CD14-positive monocyte (primary cell): Measurements from ENCODE around the gene KIF26A. TPM values are rescaled to one million over a fixed set of nuclear protein-coding genes. Genes with fewer than 3 reads are reported as not detected.

ENCODE experiments used
- DNase-seq, 3 donors: peaks; one replicate each; pipeline ENCODE4 v3.0.0-alpha.2; 2011 to 2022
- H2AFZ ChIP-seq: 2 replicates; pipeline ENCODE4 v1.6.0; 2012; ENCODE audit warnings: mild to moderate bottlenecking, low read depth, low read length, inconsistent platforms; ENCODE audit not compliant: insufficient read depth, poor library complexity, severe bottlenecking
- H3K27ac ChIP-seq, 2 donors: 1 replicate in 1 of 2; 2 replicates in 1 of 2; pipeline ENCODE4 v1.5.1; 2012 to 2013; ENCODE audit warnings: low read length in 2 of 2, control low read depth in 1 of 2, inconsistent platforms in 1 of 2, low read depth in 1 of 2, mild to moderate bottlenecking in 1 of 2
- H3K27me3 ChIP-seq, 2 donors: one replicate each; pipeline versions ENCODE4 v1.6.0 to v1.6.1; 2011 to 2013; ENCODE audit warnings: low read length in 2 of 2; ENCODE audit not compliant: control insufficient read depth in 2 of 2, insufficient read depth in 2 of 2
- H3K36me3 ChIP-seq, 2 donors: replicated peaks in 1 of 2; 1 replicate in 1 of 2; 2 replicates in 1 of 2; pipeline versions ENCODE4 v1.5.1 to v1.6.1; 2012 to 2013; ENCODE audit warnings: low read length in 2 of 2, control low read depth in 1 of 2, inconsistent platforms in 1 of 2, mild to moderate bottlenecking in 1 of 2; ENCODE audit not compliant: insufficient read depth in 2 of 2, control insufficient read depth in 1 of 2
- H3K4me1 ChIP-seq, 2 donors: 1 replicate in 1 of 2; 2 replicates in 1 of 2; pipeline versions ENCODE4 v1.5.1 to v1.6.1; 2012 to 2013; ENCODE audit warnings: low read length in 2 of 2, control low read depth in 1 of 2, inconsistent platforms in 1 of 2, mild to moderate bottlenecking in 1 of 2, moderate library complexity in 1 of 2; ENCODE audit not compliant: insufficient read depth in 2 of 2, control insufficient read depth in 1 of 2
- H3K4me2 ChIP-seq: replicated peaks from 2 replicates; pipeline ENCODE3; 2012; ENCODE audit warnings: low read length, moderate library complexity, mild to moderate bottlenecking; ENCODE audit not compliant: poor library complexity, severe bottlenecking; ENCODE audit errors: extremely low read depth
- H3K4me3 ChIP-seq, 3 experiments: fragments of 200-600 bp in 1 of 3; sonication (generic) in 1 of 3; replicated peaks in 1 of 3; 1 replicate in 2 of 3; 2 replicates in 1 of 3; pipeline ENCODE4 v1.5.1; 2011 to 2013; ENCODE audit warnings: low read length in 3 of 3, mild to moderate bottlenecking in 3 of 3, control low read depth in 2 of 3, low read depth in 2 of 3, inconsistent platforms in 1 of 3, moderate library complexity in 1 of 3
- H3K79me2 ChIP-seq: 2 replicates; pipeline ENCODE4 v1.6.0; 2012; ENCODE audit warnings: mild to moderate bottlenecking, control low read depth, inconsistent platforms, low read length, moderate library complexity; ENCODE audit not compliant: insufficient read depth
- H3K9ac ChIP-seq: 2 replicates; pipeline ENCODE4 v1.6.0; 2017; ENCODE audit warnings: low read length, mild to moderate bottlenecking; ENCODE audit not compliant: insufficient read depth, poor library complexity, severe bottlenecking
- H3K9me3 ChIP-seq, 2 donors: replicated peaks in 1 of 2; 1 replicate in 1 of 2; 2 replicates in 1 of 2; pipeline versions ENCODE4 v1.5.1 to v1.6.1; 2012 to 2013; ENCODE audit warnings: low read length in 2 of 2, control low read depth in 1 of 2; ENCODE audit not compliant: control insufficient read depth in 1 of 2, insufficient read depth in 1 of 2
- H4K20me1 ChIP-seq: 2 replicates; pipeline ENCODE4 v1.6.0; 2012; ENCODE audit warnings: mild to moderate bottlenecking, low read length, control low read depth, moderate library complexity; ENCODE audit not compliant: insufficient read depth
- H3K27ac Mint-ChIP-seq, 7 donors: one replicate each; pipeline ENCODE4 v1.8.0; 2020; ENCODE audit warnings: mild to moderate bottlenecking in 7 of 7, mixed read lengths in 7 of 7, moderate library complexity in 6 of 7, inconsistent platforms in 2 of 7
- H3K27me3 Mint-ChIP-seq, 3 donors: one replicate each; pipeline ENCODE4 v1.8.0; 2021 to 2022; ENCODE audit warnings: low read depth in 3 of 3, mild to moderate bottlenecking in 3 of 3, mixed read lengths in 3 of 3, moderate library complexity in 3 of 3, inconsistent platforms in 1 of 3
- H3K36me3 Mint-ChIP-seq, 2 donors: one replicate each; pipeline ENCODE4 v1.8.0; 2020; ENCODE audit warnings: mixed read lengths in 2 of 2, inconsistent platforms in 1 of 2, mild to moderate bottlenecking in 1 of 2
- H3K4me1 Mint-ChIP-seq: one replicate; pipeline ENCODE4 v1.8.0; 2020; ENCODE audit warnings: mild to moderate bottlenecking, mixed read lengths
- H3K4me3 Mint-ChIP-seq, 2 donors: one replicate each; pipeline ENCODE4 v1.8.0; 2020; ENCODE audit warnings: mild to moderate bottlenecking in 2 of 2, mixed read lengths in 2 of 2, moderate library complexity in 1 of 2
- H3K9me3 Mint-ChIP-seq, 7 donors: one replicate each; pipeline ENCODE4 v1.8.0; 2020 to 2022; ENCODE audit warnings: mixed read lengths in 7 of 7, mild to moderate bottlenecking in 6 of 7, moderate library complexity in 6 of 7, inconsistent platforms in 2 of 7
- CTCF ChIP-seq: fragments of 200-600 bp; IDR thresholded peaks from one replicate; pipeline ENCODE4 v1.8.0; 2022; ENCODE audit warnings: antibody characterized with exemption, mild to moderate bottlenecking
- WGBS: methylation state at CpG from one replicate; pipeline ENCODE4 v1.1.5; 2013; ENCODE audit warnings: missing lambda C conversion rate; ENCODE audit not compliant: insufficient coverage; 5-methylcytosine and 5-hydroxymethylcytosine counted together
- intact Hi-C, 2 donors: fragments of 100-400 bp; cut with micrococcal nuclease; formaldehyde crosslinking; loops; one replicate each; pipeline versions ENCODE4 v1.15.0 to v1.15.1; 2023
- polyA plus RNA-seq, 3 donors: library from polyadenylated mRNA; depleted of rRNA in 1 of 3; unstranded in 2 of 3; stranded (reverse) in 1 of 3; fragments of 300-500 nt in 2 of 3; fragments of >200 nt in 1 of 3; fragmentation: Illumina TruSeq in 2 of 3; gene quantifications; 1 replicate in 2 of 3; 2 replicates in 1 of 3; pipeline ENCODE4 v1.2.3, GENCODE V29; 2012 to 2021

Gene KIF26A
- polyA plus RNA-seq, 3 donors = not detected

GRCh38 chr14:104109731-104110361, 28.5 kb upstream of the KIF26A start:
- Mint-ChIP-seq H3K9me3 (peaks cover 0 to under 1% (median 0%) of the 10 kb centered on the region in 7 donors), H3K27me3 (peaks cover 2 to 4% (median 3%) of the 10 kb centered on the region in 3 donors), H3K27ac (no peak overlapping the region), H3K4me3 (no peak overlapping the region), H3K36me3 (no peaks in the 10 kb centered on the region), H3K4me1 (no peaks in the 10 kb centered on the region)
- H3K4me3 ChIP-seq = no peak overlapping the region
- H3K4me1 ChIP-seq = no peaks in the 10 kb centered on the region
- no peak overlapping the region for H3K9ac ChIP-seq
- intact Hi-C loops = no loop called here
- H4K20me1 ChIP-seq = no peaks in the 10 kb centered on the region
- H3K36me3 ChIP-seq = no peaks in the 10 kb centered on the region
- H3K4me2 ChIP-seq = no peak overlapping the region
- H3K27me3 ChIP-seq = no peaks in the 10 kb centered on the region
- 88% methylated on average over 19 of the region's 24 CpGs for WGBS
- TF ChIP-seq CTCF = no peak
- no peaks in the 10 kb centered on the region for H3K79me2 ChIP-seq
- no peak overlapping the region for H3K27ac ChIP-seq
- H3K9me3 ChIP-seq = no peaks in the 10 kb centered on the region
- no peak for DNase-seq
- no peak overlapping the region for H2AFZ ChIP-seq

DNA sequence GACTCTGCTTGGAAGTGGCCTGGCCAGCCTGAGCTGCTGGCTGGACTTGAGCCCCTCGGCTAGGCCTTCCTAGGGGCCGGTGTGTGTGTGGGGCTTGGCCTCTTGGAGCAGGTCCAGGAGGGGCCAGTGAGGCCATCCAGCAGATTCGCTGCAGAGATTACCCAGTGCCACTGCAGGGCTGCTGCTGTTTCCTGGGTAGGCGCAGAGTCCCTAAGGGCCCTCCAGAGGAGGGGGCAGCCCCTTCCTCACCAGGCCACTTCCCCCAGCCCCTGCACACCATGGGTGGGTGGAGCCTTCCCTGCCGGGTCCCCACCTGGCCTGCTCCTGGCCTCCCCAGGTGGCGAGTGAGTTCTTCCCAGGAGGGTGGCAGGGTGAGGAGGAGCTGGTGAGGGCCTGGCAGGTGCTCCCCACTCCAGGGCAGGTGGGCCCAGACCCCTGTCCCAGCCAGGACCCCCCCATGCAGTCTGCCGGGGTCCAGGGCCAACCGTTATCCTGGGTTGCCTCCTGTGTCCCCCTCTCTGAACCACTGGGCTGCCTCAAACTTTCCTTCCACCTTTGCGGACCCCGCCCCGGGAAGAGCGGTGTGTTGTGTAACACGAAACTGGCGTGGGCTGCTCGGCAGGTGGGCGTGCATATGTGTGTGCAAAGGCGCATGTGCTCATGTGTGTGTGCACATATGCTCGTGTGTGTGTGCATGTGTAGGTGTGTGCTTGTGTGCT, 27.7 kb upstream of the KIF26A start:
- no peaks in the 10 kb centered on the region for H3K79me2 ChIP-seq
- H3K27ac ChIP-seq = no peak overlapping the region
- DNase-seq = no peak
- H3K27me3 ChIP-seq = peaks cover 0 to 2% of the 10 kb centered on the region in 2 donors
- H3K27me3 Mint-ChIP-seq = peaks cover 7 to 13% (median 8%) of the 10 kb centered on the region in 3 donors
- TF ChIP-seq CTCF = no peak
- no peak overlapping the region for H3K4me2 ChIP-seq
- peaks cover 0 to 2% (median 0%) of the 10 kb centered on the region in 7 donors for H3K9me3 Mint-ChIP-seq
- WGBS = 77% methylated on average over 16 of the region's 18 CpGs
- H2AFZ ChIP-seq = no peak overlapping the region
- H4K20me1 ChIP-seq = no peaks in the 10 kb centered on the region
- no peaks in the 10 kb centered on the region for H3K36me3 ChIP-seq
- H3K9me3 ChIP-seq = no peaks in the 10 kb centered on the region
- H3K27ac Mint-ChIP-seq = peak overlapping the region in 1 of 7 donors; percentile 43
- H3K36me3 Mint-ChIP-seq = no peaks in the 10 kb centered on the region
- H3K4me3 ChIP-seq = no peak overlapping the region
- intact Hi-C loops = no loop called here
- H3K4me1 ChIP-seq = no peaks in the 10 kb centered on the region
- no peaks in the 10 kb centered on the region for H3K4me1 Mint-ChIP-seq
- no peak overlapping the region for H3K9ac ChIP-seq
- H3K4me3 Mint-ChIP-seq = no peak overlapping the region
